Stomach (tissue), 4 donors: Measurements from ENCODE around the gene SCN7A.

ENCODE experiments used
- EP300 ChIP-seq: sonication (generic); formaldehyde crosslinking; IDR thresholded peaks from one replicate; pipeline ENCODE4 v1.6.1; 2017; ENCODE audit warnings: antibody characterized with exemption
- POLR2AphosphoS5 ChIP-seq, 3 donors: sonication (generic); formaldehyde crosslinking; IDR thresholded peaks; one replicate each; pipeline ENCODE4 v1.6.1; 2016; ENCODE audit warnings: antibody characterized with exemption in 3 of 3

DNA sequence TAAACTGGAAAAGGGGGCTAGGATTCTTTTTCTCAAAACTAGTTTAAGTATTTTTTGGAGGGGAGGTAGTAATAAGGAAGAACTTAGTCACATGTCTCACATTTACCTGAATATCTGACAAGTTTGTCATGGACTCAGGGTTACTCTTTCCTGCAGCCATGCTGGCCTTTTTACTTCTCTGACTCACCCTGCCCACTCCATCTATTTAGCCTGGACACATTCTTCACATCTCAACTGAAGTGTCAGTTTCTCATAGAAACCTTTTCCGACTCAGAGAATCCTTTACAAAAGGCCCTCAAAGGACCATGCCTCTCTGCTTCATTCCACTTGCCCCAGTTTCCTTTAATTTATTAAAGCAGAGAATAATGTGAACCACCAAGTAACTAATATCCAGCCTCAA, 42.6 kb downstream of the SCN7A start:
- no peak for TF ChIP-seq EP300
- no peak for TF ChIP-seq POLR2AphosphoS5 (IDR thresholded peaks at IDR 0.05)
